Keratinocyte (primary cell): ENCODE data around the gene ASMT. TPM values are rescaled to one million over a fixed set of nuclear protein-coding genes. Genes with fewer than 3 reads are reported as not detected.

Source experiments
- DNase-seq: peaks from one replicate; pipeline ENCODE4 v3.0.0-alpha.2; 2011; ENCODE audit warnings: low read depth, missing footprints, low spot score
- FAIRE-seq: peaks from 2 replicates; lab custom pipeline; 2011; peaks lifted over from hg19 to GRCh38; lab: Jason Lieb, UNC
- H2AFZ ChIP-seq: 2 replicates; pipeline ENCODE4 v1.6.0; 2012; ENCODE audit warnings: low read length, control low read depth, inconsistent platforms; ENCODE audit not compliant: control insufficient read depth
- H3K27ac ChIP-seq: 2 replicates; pipeline ENCODE4 v1.5.1; 2011; ENCODE audit warnings: low read length; ENCODE audit not compliant: control insufficient read depth, insufficient read depth
- H3K27me3 ChIP-seq: 3 replicates; pipeline ENCODE4 v1.6.0; 2011; ENCODE audit warnings: low read length; ENCODE audit not compliant: control insufficient read depth, insufficient read depth; ENCODE audit errors: extremely low read depth
- H3K36me3 ChIP-seq, 2 experiments: 2 replicates in 1 of 2; 3 replicates in 1 of 2; pipeline ENCODE4 v1.5.1; 2011; ENCODE audit warnings: low read length in 2 of 2, mild to moderate bottlenecking in 1 of 2; ENCODE audit not compliant: control insufficient read depth in 2 of 2, insufficient read depth in 2 of 2; ENCODE audit errors: extremely low read depth in 1 of 2
- H3K4me1 ChIP-seq: 3 replicates; pipeline ENCODE4 v1.5.1; 2011; ENCODE audit warnings: low read length; ENCODE audit not compliant: control insufficient read depth, insufficient read depth; ENCODE audit errors: extremely low read depth
- H3K4me2 ChIP-seq: 3 replicates; pipeline ENCODE4 v1.6.0; 2011; ENCODE audit warnings: low read depth, low read length; ENCODE audit not compliant: control insufficient read depth, insufficient read depth; ENCODE audit errors: extremely low read depth
- H3K4me3 ChIP-seq, 3 experiments: fragments of 200-600 bp in 1 of 3; sonication (generic) in 1 of 3; 2 replicates in 2 of 3; 3 replicates in 1 of 3; pipeline ENCODE4 v1.5.1; 2011 to 2016; ENCODE audit warnings: low read length in 3 of 3, mild to moderate bottlenecking in 3 of 3, control low read depth in 2 of 3, inconsistent platforms in 1 of 3, low read depth in 1 of 3, mixed read lengths in 1 of 3, mixed run types in 1 of 3, moderate library complexity in 1 of 3; ENCODE audit not compliant: control insufficient read depth in 2 of 3, insufficient read depth in 2 of 3; ENCODE audit errors: extremely low read depth in 1 of 3
- H3K79me2 ChIP-seq: 2 replicates; pipeline ENCODE4 v1.6.0; 2012; ENCODE audit warnings: low read length; ENCODE audit not compliant: control insufficient read depth, insufficient read depth
- H3K9ac ChIP-seq: 3 replicates; pipeline ENCODE4 v1.6.0; 2011; ENCODE audit warnings: low read length; ENCODE audit not compliant: control insufficient read depth, insufficient read depth; ENCODE audit errors: extremely low read depth
- H3K9me1 ChIP-seq: 3 replicates; pipeline ENCODE4 v1.6.0; 2011; ENCODE audit warnings: low read length; ENCODE audit not compliant: control insufficient read depth, insufficient read depth; ENCODE audit errors: extremely low read depth
- H3K9me3 ChIP-seq: 2 replicates; pipeline ENCODE4 v1.5.1; 2012; ENCODE audit warnings: low read depth, low read length; ENCODE audit not compliant: control insufficient read depth
- H4K20me1 ChIP-seq: 3 replicates; pipeline ENCODE4 v1.6.0; 2011; ENCODE audit warnings: low read length; ENCODE audit not compliant: control insufficient read depth, insufficient read depth; ENCODE audit errors: extremely low read depth
- EZH2 ChIP-seq: IDR thresholded peaks from one replicate; pipeline ENCODE4 v1.6.1; 2012; ENCODE audit warnings: inconsistent platforms, mild to moderate bottlenecking, low read length, moderate library complexity
- dilution Hi-C: fragments of 300-500 bp; cut with MboI; formaldehyde crosslinking; loops from one replicate; pipeline ENCODE4 v1.7.0; 2020; ENCODE audit warnings: low sequenced_read_pairs; ENCODE audit not compliant: extremely low pct_ligation_motif_present
- polyA plus RNA-seq, 5 experiments: library from polyadenylated mRNA; depleted of rRNA in 3 of 5; stranded (reverse) in 3 of 5; stranded (forward) in 1 of 5; unstranded in 1 of 5; fragments of >200 nt; gene quantifications; 1 replicate in 1 of 5; 2 replicates in 3 of 5; 3 replicates in 1 of 5; pipeline versions ENCODE4 v1.2.1 to v1.2.3, GENCODE V29; 2011 to 2012; ENCODE audit warnings: missing spikeins in 2 of 5, low read depth in 1 of 5, low replicate concordance in 1 of 5
- TF ChIP-seq, protein P1 (sequence below), 3 experiments: IDR thresholded peaks in 1 of 3; conservative IDR thresholded peaks in 1 of 3; optimal IDR thresholded peaks in 1 of 3; 2 replicates in 2 of 3; 3 replicates in 1 of 3; pipeline versions ENCODE3 to v1.5.1; 2011; ENCODE audit warnings: low read length in 3 of 3, mild to moderate bottlenecking in 3 of 3, moderate library complexity in 2 of 3, control low read depth in 1 of 3, inconsistent platforms in 1 of 3; ENCODE audit not compliant: insufficient read depth in 2 of 3; ENCODE audit errors: extremely low read depth in 1 of 3

Gene ASMT
- polyA plus RNA-seq, 1 donor (not counting 4 experiments of a cell fraction or from before 2014, with no cell fraction given): not detected

DNA sequence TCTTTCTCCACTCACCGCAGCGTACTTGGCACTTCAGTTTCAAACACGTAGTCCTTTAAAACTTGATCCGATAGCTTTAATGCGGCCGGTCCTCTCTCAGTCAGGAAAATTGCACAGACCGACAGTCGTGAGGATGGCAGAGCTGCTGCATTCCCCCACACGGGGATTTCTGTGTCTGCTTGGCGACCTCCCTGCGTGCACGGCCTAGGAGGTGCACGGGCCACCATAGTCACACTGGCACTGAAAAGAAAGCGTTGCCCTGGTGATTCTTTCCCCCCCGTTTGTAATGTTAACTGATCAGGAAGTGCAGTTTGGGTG is 13.1 kb upstream of the ASMT start:
- H3K27me3 ChIP-seq: no peaks in the 10 kb centered on the region
- FAIRE-seq: no peak
- peaks cover 10 to 36% of the 10 kb centered on the region in 2 experiments for H3K36me3 ChIP-seq

DNA sequence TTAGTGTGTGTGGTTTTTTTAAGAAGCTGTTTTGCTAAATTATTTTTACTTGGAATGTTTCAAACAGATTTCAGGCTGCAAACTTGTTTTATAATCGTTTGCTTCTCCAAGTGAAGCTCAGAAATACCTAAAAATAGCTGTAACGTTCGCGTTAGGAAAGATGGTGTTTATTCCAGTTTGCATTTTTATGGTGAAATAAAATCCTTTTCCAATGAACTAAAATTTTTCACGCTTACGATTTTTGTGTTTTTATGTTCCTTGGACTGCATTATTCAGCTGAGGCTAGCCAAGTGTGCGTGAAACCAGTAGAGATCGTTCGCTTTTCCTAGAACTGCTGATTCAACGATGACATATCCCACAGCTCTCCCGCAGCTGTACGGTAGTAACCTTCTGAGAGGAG is 12.6 kb upstream of the ASMT start:
- FAIRE-seq: no peak

More for the DNA sequence above, 13.1 kb upstream of the ASMT start:
- Histone ChIP-seq H3K4me3 (no peak overlapping the region), H2AFZ (no peak overlapping the region), H3K9ac (no peak overlapping the region), H3K9me1 (no peaks in the 10 kb centered on the region), H3K4me2 (no peak overlapping the region), H3K4me1 (no peaks in the 10 kb centered on the region), H4K20me1 (no peaks in the 10 kb centered on the region), H3K27ac (no peak overlapping the region), H3K9me3 (no peaks in the 10 kb centered on the region), H3K79me2 (peaks cover 26% of the 10 kb centered on the region)
- no peak for DNase-seq
- TF ChIP-seq, protein P1, sequence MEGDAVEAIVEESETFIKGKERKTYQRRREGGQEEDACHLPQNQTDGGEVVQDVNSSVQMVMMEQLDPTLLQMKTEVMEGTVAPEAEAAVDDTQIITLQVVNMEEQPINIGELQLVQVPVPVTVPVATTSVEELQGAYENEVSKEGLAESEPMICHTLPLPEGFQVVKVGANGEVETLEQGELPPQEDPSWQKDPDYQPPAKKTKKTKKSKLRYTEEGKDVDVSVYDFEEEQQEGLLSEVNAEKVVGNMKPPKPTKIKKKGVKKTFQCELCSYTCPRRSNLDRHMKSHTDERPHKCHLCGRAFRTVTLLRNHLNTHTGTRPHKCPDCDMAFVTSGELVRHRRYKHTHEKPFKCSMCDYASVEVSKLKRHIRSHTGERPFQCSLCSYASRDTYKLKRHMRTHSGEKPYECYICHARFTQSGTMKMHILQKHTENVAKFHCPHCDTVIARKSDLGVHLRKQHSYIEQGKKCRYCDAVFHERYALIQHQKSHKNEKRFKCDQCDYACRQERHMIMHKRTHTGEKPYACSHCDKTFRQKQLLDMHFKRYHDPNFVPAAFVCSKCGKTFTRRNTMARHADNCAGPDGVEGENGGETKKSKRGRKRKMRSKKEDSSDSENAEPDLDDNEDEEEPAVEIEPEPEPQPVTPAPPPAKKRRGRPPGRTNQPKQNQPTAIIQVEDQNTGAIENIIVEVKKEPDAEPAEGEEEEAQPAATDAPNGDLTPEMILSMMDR (optimal IDR thresholded peaks at IDR 0.05 in 1 of 3, IDR thresholded peaks at IDR 0.05 in 1 of 3, conservative IDR thresholded peaks at IDR 0.05 in 1 of 3; ENCODE audit: extremely low read depth in 1 of 3, insufficient read depth in 2 of 3, low read length in 3 of 3): no peak
- TF ChIP-seq EZH2: no peak
- dilution Hi-C loops: no loop called here

More for the DNA sequence above, 12.6 kb upstream of the ASMT start:
- H2AFZ ChIP-seq: no peak overlapping the region
- TF ChIP-seq, protein P1 (optimal IDR thresholded peaks at IDR 0.05 in 1 of 3, IDR thresholded peaks at IDR 0.05 in 1 of 3, conservative IDR thresholded peaks at IDR 0.05 in 1 of 3; ENCODE audit: extremely low read depth in 1 of 3, insufficient read depth in 2 of 3, low read length in 3 of 3): no peak
- no peak for TF ChIP-seq EZH2
- no peaks in the 10 kb centered on the region for H3K27me3 ChIP-seq
- peaks cover 20% of the 10 kb centered on the region for H3K79me2 ChIP-seq
- no peak for DNase-seq
- H3K4me3 ChIP-seq: no peak overlapping the region
- no peaks in the 10 kb centered on the region for H3K4me1 ChIP-seq
- H3K9ac ChIP-seq: no peak overlapping the region
- H3K27ac ChIP-seq: no peak overlapping the region
- no peak overlapping the region for H3K4me2 ChIP-seq
- H3K9me3 ChIP-seq: no peaks in the 10 kb centered on the region
- no peaks in the 10 kb centered on the region for H4K20me1 ChIP-seq
- dilution Hi-C loops: no loop called here
- no peaks in the 10 kb centered on the region for H3K9me1 ChIP-seq
- peaks cover 10 to 32% of the 10 kb centered on the region in 2 experiments for H3K36me3 ChIP-seq
